Tibial nerve (tissue), 4 donors: Measurements from ENCODE around the gene CHD2.

Experiments used
- CTCF ChIP-seq, 5 experiments: fragments of 200-600 bp in 3 of 5; fragments of 450-650 bp in 2 of 5; sonication (generic) in 3 of 5; IDR thresholded peaks; one replicate each; pipeline ENCODE4 v1.5.1; 2016 to 2019; ENCODE audit warnings: antibody characterized with exemption in 5 of 5, mild to moderate bottlenecking in 3 of 5, moderate library complexity in 2 of 5
- EP300 ChIP-seq, 2 donors: sonication (generic); formaldehyde crosslinking; IDR thresholded peaks; one replicate each; pipeline ENCODE4 v1.6.1; 2017; ENCODE audit warnings: antibody characterized with exemption in 2 of 2, mild to moderate bottlenecking in 1 of 2
- POLR2A ChIP-seq, 2 donors: fragments of 450-650 bp; IDR thresholded peaks; one replicate each; pipeline ENCODE4 v1.6.1; 2017; ENCODE audit warnings: antibody characterized with exemption in 2 of 2, mild to moderate bottlenecking in 2 of 2, moderate library complexity in 2 of 2

- TF ChIP-seq CTCF (IDR thresholded peaks at IDR 0.05): no peak
- no peak for TF ChIP-seq POLR2A (IDR thresholded peaks at IDR 0.05)
- no peak for TF ChIP-seq EP300 (IDR thresholded peaks at IDR 0.05)
These were observed 128.0 kb downstream of the CHD2 start for GRCh38 chr15:93028111-93028631.
